Keratinocyte (primary cell): ENCODE measurements around the gene CENATAC. TPM values are rescaled to one million over a fixed set of nuclear protein-coding genes. Genes with fewer than 3 reads are reported as not detected.

ENCODE experiments used
- DNase-seq: peaks from one replicate; pipeline ENCODE4 v3.0.0-alpha.2; 2011; ENCODE audit warnings: low read depth, missing footprints, low spot score
- FAIRE-seq: peaks from 2 replicates; lab custom pipeline; 2011; peaks lifted over from hg19 to GRCh38; lab: Jason Lieb, UNC
- H2AFZ ChIP-seq: 2 replicates; pipeline ENCODE4 v1.6.0; 2012; ENCODE audit warnings: low read length, control low read depth, inconsistent platforms; ENCODE audit not compliant: control insufficient read depth
- H3K27ac ChIP-seq: 2 replicates; pipeline ENCODE4 v1.5.1; 2011; ENCODE audit warnings: low read length; ENCODE audit not compliant: control insufficient read depth, insufficient read depth
- H3K27me3 ChIP-seq: 3 replicates; pipeline ENCODE4 v1.6.0; 2011; ENCODE audit warnings: low read length; ENCODE audit not compliant: control insufficient read depth, insufficient read depth; ENCODE audit errors: extremely low read depth
- H3K36me3 ChIP-seq, 2 experiments: 2 replicates in 1 of 2; 3 replicates in 1 of 2; pipeline ENCODE4 v1.5.1; 2011; ENCODE audit warnings: low read length in 2 of 2, mild to moderate bottlenecking in 1 of 2; ENCODE audit not compliant: control insufficient read depth in 2 of 2, insufficient read depth in 2 of 2; ENCODE audit errors: extremely low read depth in 1 of 2
- H3K4me1 ChIP-seq: 3 replicates; pipeline ENCODE4 v1.5.1; 2011; ENCODE audit warnings: low read length; ENCODE audit not compliant: control insufficient read depth, insufficient read depth; ENCODE audit errors: extremely low read depth
- H3K4me2 ChIP-seq: 3 replicates; pipeline ENCODE4 v1.6.0; 2011; ENCODE audit warnings: low read depth, low read length; ENCODE audit not compliant: control insufficient read depth, insufficient read depth; ENCODE audit errors: extremely low read depth
- H3K4me3 ChIP-seq, 3 experiments: fragments of 200-600 bp in 1 of 3; sonication (generic) in 1 of 3; 2 replicates in 2 of 3; 3 replicates in 1 of 3; pipeline ENCODE4 v1.5.1; 2011 to 2016; ENCODE audit warnings: low read length in 3 of 3, mild to moderate bottlenecking in 3 of 3, control low read depth in 2 of 3, inconsistent platforms in 1 of 3, low read depth in 1 of 3, mixed read lengths in 1 of 3, mixed run types in 1 of 3, moderate library complexity in 1 of 3; ENCODE audit not compliant: control insufficient read depth in 2 of 3, insufficient read depth in 2 of 3; ENCODE audit errors: extremely low read depth in 1 of 3
- H3K79me2 ChIP-seq: 2 replicates; pipeline ENCODE4 v1.6.0; 2012; ENCODE audit warnings: low read length; ENCODE audit not compliant: control insufficient read depth, insufficient read depth
- H3K9ac ChIP-seq: 3 replicates; pipeline ENCODE4 v1.6.0; 2011; ENCODE audit warnings: low read length; ENCODE audit not compliant: control insufficient read depth, insufficient read depth; ENCODE audit errors: extremely low read depth
- H3K9me1 ChIP-seq: 3 replicates; pipeline ENCODE4 v1.6.0; 2011; ENCODE audit warnings: low read length; ENCODE audit not compliant: control insufficient read depth, insufficient read depth; ENCODE audit errors: extremely low read depth
- H3K9me3 ChIP-seq: 2 replicates; pipeline ENCODE4 v1.5.1; 2012; ENCODE audit warnings: low read depth, low read length; ENCODE audit not compliant: control insufficient read depth
- H4K20me1 ChIP-seq: 3 replicates; pipeline ENCODE4 v1.6.0; 2011; ENCODE audit warnings: low read length; ENCODE audit not compliant: control insufficient read depth, insufficient read depth; ENCODE audit errors: extremely low read depth
- CTCF ChIP-seq, 3 experiments: IDR thresholded peaks in 1 of 3; conservative IDR thresholded peaks in 1 of 3; optimal IDR thresholded peaks in 1 of 3; 2 replicates in 2 of 3; 3 replicates in 1 of 3; pipeline versions ENCODE3 to v1.5.1; 2011; ENCODE audit warnings: low read length in 3 of 3, mild to moderate bottlenecking in 3 of 3, moderate library complexity in 2 of 3, control low read depth in 1 of 3, inconsistent platforms in 1 of 3; ENCODE audit not compliant: insufficient read depth in 2 of 3; ENCODE audit errors: extremely low read depth in 1 of 3
- EZH2 ChIP-seq: IDR thresholded peaks from one replicate; pipeline ENCODE4 v1.6.1; 2012; ENCODE audit warnings: inconsistent platforms, mild to moderate bottlenecking, low read length, moderate library complexity
- dilution Hi-C: fragments of 300-500 bp; cut with MboI; formaldehyde crosslinking; loops from one replicate; pipeline ENCODE4 v1.7.0; 2020; ENCODE audit warnings: low sequenced_read_pairs; ENCODE audit not compliant: extremely low pct_ligation_motif_present
- polyA plus RNA-seq, 5 experiments: library from polyadenylated mRNA; depleted of rRNA in 3 of 5; stranded (reverse) in 3 of 5; stranded (forward) in 1 of 5; unstranded in 1 of 5; fragments of >200 nt; gene quantifications; 1 replicate in 1 of 5; 2 replicates in 3 of 5; 3 replicates in 1 of 5; pipeline versions ENCODE4 v1.2.1 to v1.2.3, GENCODE V29; 2011 to 2012; ENCODE audit warnings: missing spikeins in 2 of 5, low read depth in 1 of 5, low replicate concordance in 1 of 5

Gene CENATAC
- polyA plus RNA-seq, 1 donor (not counting 4 experiments of a cell fraction or from before 2014, with no cell fraction given) = 22.6 TPM

DNA sequence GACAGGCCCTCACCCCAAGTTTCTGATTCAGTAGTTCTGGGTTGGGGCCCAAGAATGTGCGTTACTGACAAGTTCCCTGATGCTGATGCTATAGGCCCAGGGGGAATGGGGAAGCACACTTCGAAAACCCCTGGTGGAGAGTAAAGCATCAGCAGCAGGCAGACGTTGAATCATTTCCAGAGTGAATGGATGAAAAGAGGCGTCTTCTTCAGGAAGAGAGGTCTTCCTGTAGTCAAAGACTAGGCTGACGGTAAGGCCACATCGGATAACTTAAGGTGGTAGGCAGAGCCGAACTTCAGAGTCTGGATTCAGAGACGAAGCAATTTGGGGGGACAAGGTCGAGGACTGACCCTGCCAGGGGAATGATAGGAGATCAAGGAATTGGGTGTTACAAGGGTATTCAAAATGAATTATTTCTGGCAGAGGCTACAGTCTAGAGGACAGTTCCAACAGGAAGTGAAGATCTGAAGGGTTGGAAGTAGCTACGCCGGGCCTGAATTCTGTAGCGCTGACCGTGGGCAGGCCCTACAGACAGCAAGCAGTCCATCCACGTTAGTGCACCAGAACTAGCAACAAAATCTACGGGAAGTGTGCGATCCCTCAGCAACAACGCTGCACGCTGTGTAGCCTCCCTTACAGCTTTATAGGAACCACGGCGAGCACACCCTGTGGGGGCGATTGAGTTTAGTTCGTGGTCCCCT, 862 bp upstream of the CENATAC start:
- no peak for DNase-seq
- FAIRE-seq = peak; percentile 62
- H3K79me2 ChIP-seq = peaks cover 21% of the 10 kb centered on the region
- peak overlapping the region; percentile 98 for H3K4me2 ChIP-seq
- peak overlapping the region; percentile 60 to 95 (median 93) for H3K4me3 ChIP-seq
- dilution Hi-C loops = no loop called here
- no peaks in the 10 kb centered on the region for H4K20me1 ChIP-seq
- no peaks in the 10 kb centered on the region for H3K27me3 ChIP-seq
- no peaks in the 10 kb centered on the region for H3K9me3 ChIP-seq
- H3K9me1 ChIP-seq = no peaks in the 10 kb centered on the region
- peaks cover 26% of the 10 kb centered on the region for H3K4me1 ChIP-seq
- peak overlapping the region; percentile 23 for H3K27ac ChIP-seq
- H3K9ac ChIP-seq = peak overlapping the region; percentile 76
- H3K36me3 ChIP-seq = peaks cover 3 to 7% of the 10 kb centered on the region in 2 experiments
- H2AFZ ChIP-seq = peak overlapping the region; percentile 100
- TF ChIP-seq EZH2 (no peak), CTCF (optimal IDR thresholded peaks at IDR 0.05 in 1 of 3, IDR thresholded peaks at IDR 0.05 in 1 of 3, conservative IDR thresholded peaks at IDR 0.05 in 1 of 3; ENCODE audit: extremely low read depth in 1 of 3, insufficient read depth in 2 of 3, low read length in 3 of 3) (peak in 2 of 3 experiments; percentile 35 to 41)

GRCh38 chr11:118998388-118998717, 415 bp downstream of the CENATAC start:
- Histone ChIP-seq H3K27ac (peak overlapping the region; percentile 74), H3K4me1 (peaks cover 26% of the 10 kb centered on the region), H3K4me3 (peak overlapping the region; percentile 60 to 95 (median 93)), H3K9ac (peak overlapping the region; percentile 76), H3K4me2 (peak overlapping the region; percentile 98), H3K27me3 (no peaks in the 10 kb centered on the region), H3K36me3 (peaks cover 6 to 10% of the 10 kb centered on the region in 2 experiments), H3K9me1 (no peaks in the 10 kb centered on the region), H3K9me3 (no peaks in the 10 kb centered on the region), H3K79me2 (peaks cover 23% of the 10 kb centered on the region), H4K20me1 (no peaks in the 10 kb centered on the region), H2AFZ (peak overlapping the region; percentile 84)
- dilution Hi-C loops = no loop called here
- no peak for FAIRE-seq
- DNase-seq = no peak
- no peak for TF ChIP-seq EZH2
- no peak for TF ChIP-seq CTCF (optimal IDR thresholded peaks at IDR 0.05 in 1 of 3, IDR thresholded peaks at IDR 0.05 in 1 of 3, conservative IDR thresholded peaks at IDR 0.05 in 1 of 3; ENCODE audit: extremely low read depth in 1 of 3, insufficient read depth in 2 of 3, low read length in 3 of 3)
